IMR-90 (cell line): ENCODE measurements around the gene STX8. TPM values are rescaled to one million over a fixed set of nuclear protein-coding genes. Genes with fewer than 3 reads are reported as not detected.

Experiments used
- ATAC-seq: fragments of 200-7000 bp; cut with Tn5 transposase; 2 replicates; pipeline ENCODE4 v1.9.1; 2020; ENCODE audit warnings: low read depth, mild to moderate bottlenecking, moderate library complexity
- BruUV-seq: library from RNA; stranded (reverse); fragments of 400-500 nt; replicated peaks from 2 replicates; lab custom pipeline; 2021; lab: Mats Ljungman, UMichigan
- CTCF ChIA-PET: fragments of 300-600 bp; formaldehyde crosslinking; extraction: SDS; loops from one replicate; lab custom pipeline; 2021; ENCODE audit warnings: antibody characterized with exemption; lab: Yijun Ruan, JAX
- POLR2A ChIA-PET: fragments of 300-600 bp; sonication (Branson Sonifier 250); formaldehyde crosslinking; loops from one replicate; lab custom pipeline; 2022; ENCODE audit warnings: antibody characterized with exemption; ENCODE audit not compliant: unreplicated experiment; lab: Charles Lee
- DNase-seq: peaks from one replicate; pipeline ENCODE4 v3.0.0; 2013
- H2AFZ ChIP-seq: replicated peaks from 2 replicates; pipeline ENCODE3; 2013; ENCODE audit warnings: low read length, mild to moderate bottlenecking; ENCODE audit not compliant: poor library complexity
- H2AK5ac ChIP-seq: 2 replicates; pipeline ENCODE4 v1.6.1; 2013; ENCODE audit warnings: low read depth, low read length, inconsistent platforms
- H2AK9ac ChIP-seq: replicated peaks from 2 replicates; pipeline ENCODE3; 2013; ENCODE audit warnings: mild to moderate bottlenecking, low read depth, low read length, moderate library complexity; ENCODE audit not compliant: poor library complexity
- H2BK120ac ChIP-seq: 2 replicates; pipeline ENCODE4 v1.6.1; 2013; ENCODE audit warnings: low read depth, low read length, inconsistent platforms
- H2BK15ac ChIP-seq: 3 replicates; pipeline ENCODE4 v1.6.1; 2013; ENCODE audit warnings: low read depth, low read length, inconsistent platforms
- H2BK20ac ChIP-seq: 2 replicates; pipeline ENCODE4 v1.6.1; 2013; ENCODE audit warnings: low read depth, mild to moderate bottlenecking, inconsistent platforms, low read length, moderate library complexity
- H2BK5ac ChIP-seq: 2 replicates; pipeline ENCODE4 v1.6.1; 2013; ENCODE audit warnings: mild to moderate bottlenecking, low read depth, low read length, inconsistent platforms; ENCODE audit not compliant: poor library complexity, severe bottlenecking
- H3K14ac ChIP-seq: replicated peaks from 2 replicates; pipeline ENCODE4 v1.6.1; 2013; ENCODE audit warnings: low read depth, low read length, inconsistent platforms
- H3K18ac ChIP-seq: 2 replicates; pipeline ENCODE4 v1.6.1; 2013; ENCODE audit warnings: low read depth, low read length, control low read depth
- H3K23ac ChIP-seq: 2 replicates; pipeline ENCODE4 v1.6.1; 2013; ENCODE audit warnings: low read depth, low read length, inconsistent platforms
- H3K27ac ChIP-seq: 2 replicates; pipeline ENCODE4 v1.5.1; 2013; ENCODE audit warnings: mild to moderate bottlenecking, control low read depth, low read length; ENCODE audit not compliant: insufficient read depth
- H3K27me3 ChIP-seq: 2 replicates; pipeline ENCODE4 v1.6.1; 2013; ENCODE audit warnings: low read length; ENCODE audit not compliant: control insufficient read depth, insufficient read depth
- H3K36me3 ChIP-seq: 2 replicates; pipeline ENCODE4 v1.6.1; 2013; ENCODE audit warnings: low read length, mixed read lengths; ENCODE audit not compliant: control insufficient read depth, insufficient read depth
- H3K4ac ChIP-seq: 2 replicates; pipeline ENCODE4 v1.6.1; 2013; ENCODE audit warnings: low read depth, low read length, inconsistent platforms
- H3K4me1 ChIP-seq: 2 replicates; pipeline ENCODE4 v1.6.1; 2013; ENCODE audit warnings: low read length, mixed read lengths; ENCODE audit not compliant: control insufficient read depth, insufficient read depth
- H3K4me2 ChIP-seq: 2 replicates; pipeline ENCODE4 v1.6.1; 2013; ENCODE audit warnings: low read depth, mild to moderate bottlenecking, control low read depth, low read length, moderate library complexity
- H3K4me3 ChIP-seq: 2 replicates; pipeline ENCODE4 v1.5.1; 2013; ENCODE audit warnings: low read depth, mild to moderate bottlenecking, control low read depth, low read length, moderate library complexity; ENCODE audit not compliant: insufficient read depth
- H3K56ac ChIP-seq: 2 replicates; pipeline ENCODE4 v1.6.1; 2013; ENCODE audit warnings: low read length, inconsistent platforms; ENCODE audit not compliant: insufficient read depth; ENCODE audit errors: extremely low read depth
- H3K79me1 ChIP-seq, 2 experiments: 2 replicates each; pipeline ENCODE4 v1.6.1; 2013; ENCODE audit warnings: low read length in 2 of 2, inconsistent platforms in 1 of 2, low read depth in 1 of 2
- H3K9ac ChIP-seq: 2 replicates; pipeline ENCODE4 v1.6.1; 2013; ENCODE audit warnings: low read depth, low read length, control low read depth
- H3K9me1 ChIP-seq: 2 replicates; pipeline ENCODE4 v1.6.1; 2013; ENCODE audit warnings: low read length, inconsistent platforms; ENCODE audit not compliant: insufficient read depth
- H3K9me3 ChIP-seq: 2 replicates; pipeline ENCODE4 v1.6.1; 2013; ENCODE audit warnings: low read length; ENCODE audit not compliant: control insufficient read depth, insufficient read depth
- H4K20me1 ChIP-seq: 2 replicates; pipeline ENCODE4 v1.6.1; 2013; ENCODE audit warnings: low read length, inconsistent platforms; ENCODE audit not compliant: insufficient read depth
- H4K5ac ChIP-seq: 2 replicates; pipeline ENCODE4 v1.6.1; 2013; ENCODE audit warnings: mild to moderate bottlenecking, low read depth, low read length, control low read depth
- H4K8ac ChIP-seq, 2 experiments: 2 replicates each; pipeline ENCODE4 v1.6.1; 2013; ENCODE audit warnings: low read depth in 2 of 2, low read length in 2 of 2, control low read depth in 1 of 2, inconsistent platforms in 1 of 2
- H4K91ac ChIP-seq: 2 replicates; pipeline ENCODE4 v1.6.1; 2013; ENCODE audit warnings: low read depth, low read length, inconsistent platforms; ENCODE audit not compliant: insufficient read depth
- BHLHE40 ChIP-seq: fragments of 150-350 bp; IDR thresholded peaks from 2 replicates; pipeline ENCODE4 v1.6.1; 2016; ENCODE audit warnings: mild to moderate bottlenecking, low read depth, low read length
- CEBPB ChIP-seq: IDR thresholded peaks from 2 replicates; pipeline ENCODE4 v1.6.1; 2012; ENCODE audit warnings: low read depth, low read length, improper control_type of control experiment
- CHD1 ChIP-seq: IDR thresholded peaks from 2 replicates; pipeline ENCODE4 v1.6.1; 2012; ENCODE audit warnings: low read depth, low read length, improper control_type of control experiment
- CTCF ChIP-seq: conservative IDR thresholded peaks from 2 replicates; pipeline ENCODE4 v1.5.1; 2012; ENCODE audit warnings: mild to moderate bottlenecking, low read depth, low read length, improper control_type of control experiment
- ELK1 ChIP-seq: fragments of 150-350 bp; IDR thresholded peaks from 2 replicates; pipeline ENCODE4 v1.6.1; 2016; ENCODE audit warnings: low read depth, mild to moderate bottlenecking, low read length, moderate library complexity, borderline replicate concordance
- FOS ChIP-seq: fragments of 150-350 bp; IDR thresholded peaks from 2 replicates; pipeline ENCODE4 v1.6.1; 2016; ENCODE audit warnings: low read depth, low read length
- MAFK ChIP-seq: IDR thresholded peaks from 2 replicates; pipeline ENCODE4 v1.6.1; 2012; ENCODE audit warnings: low read depth, low read length, improper control_type of control experiment
- MAZ ChIP-seq: IDR thresholded peaks from 2 replicates; pipeline ENCODE4 v1.6.1; 2012; ENCODE audit warnings: low read depth, mild to moderate bottlenecking, low read length, improper control_type of control experiment, moderate library complexity, borderline replicate concordance
- MXI1 ChIP-seq: IDR thresholded peaks from 2 replicates; pipeline ENCODE4 v1.6.1; 2012; ENCODE audit warnings: low read depth, mild to moderate bottlenecking, low read length, moderate library complexity, borderline replicate concordance
- NFE2L2 ChIP-seq: fragments of 150-350 bp; IDR thresholded peaks from 2 replicates; pipeline ENCODE4 v1.6.1; 2016; ENCODE audit warnings: low read depth, mild to moderate bottlenecking, low read length
- POLR2A ChIP-seq: IDR thresholded peaks from 2 replicates; pipeline ENCODE4 v1.6.1; 2012; ENCODE audit warnings: mild to moderate bottlenecking, low read depth, low read length
- RAD21 ChIP-seq: IDR thresholded peaks from 2 replicates; pipeline ENCODE4 v1.6.1; 2012; ENCODE audit warnings: low read length, improper control_type of control experiment
- RCOR1 ChIP-seq: IDR thresholded peaks from 2 replicates; pipeline ENCODE4 v1.6.1; 2012; ENCODE audit warnings: mild to moderate bottlenecking, low read length, improper control_type of control experiment; ENCODE audit not compliant: insufficient replicate concordance
- RFX5 ChIP-seq: IDR thresholded peaks from 2 replicates; pipeline ENCODE4 v1.8.0; 2012; ENCODE audit warnings: low read depth, mild to moderate bottlenecking, low read length, moderate library complexity
- SMC3 ChIP-seq: fragments of 150-350 bp; IDR thresholded peaks from 2 replicates; pipeline ENCODE4 v1.6.1; 2016; ENCODE audit warnings: low read depth, mild to moderate bottlenecking, antibody characterized with exemption, low read length, moderate library complexity
- USF2 ChIP-seq: fragments of 150-350 bp; IDR thresholded peaks from 2 replicates; pipeline ENCODE4 v1.6.1; 2017; ENCODE audit warnings: mild to moderate bottlenecking, antibody characterized with exemption, low read length, low read depth
- WGBS, 2 experiments: methylation state at CpG; one replicate each; pipeline versions ENCODE4 v1.1.5 to v1.1.7; 2013; ENCODE audit warnings: missing lambda C conversion rate in 2 of 2; ENCODE audit not compliant: insufficient read length in 1 of 2; ENCODE audit errors: extremely low coverage in 2 of 2; 5-methylcytosine and 5-hydroxymethylcytosine counted together
- dilution Hi-C: fragments of 300-500 bp; cut with HindIII; formaldehyde crosslinking; loops from one replicate; pipeline ENCODE4 v1.14.3; 2018; ENCODE audit warnings: low sequenced_read_pairs; ENCODE audit not compliant: unreplicated experiment
- in situ Hi-C: fragments of 300-500 bp; cut with MboI; formaldehyde crosslinking; loops from 3 replicates; pipeline ENCODE4 v1.14.3; 2019; ENCODE audit warnings: low sequenced_read_pairs, inconsistent platforms, mixed read lengths
- intact Hi-C: fragments of 100-400 bp; cut with micrococcal nuclease; formaldehyde crosslinking; loops from 2 replicates; pipeline ENCODE4 v1.10.0; 2022
- polyA plus RNA-seq, 3 experiments: library from polyadenylated mRNA; depleted of rRNA; stranded (reverse); fragments of >200 nt; gene quantifications; 2 replicates each; pipeline ENCODE4 v1.2.3, GENCODE V29; 2012; ENCODE audit warnings: low replicate concordance in 1 of 3
- total RNA-seq: library from RNA; depleted of rRNA; stranded (reverse); fragments of >200 nt; gene quantifications from 2 replicates; pipeline ENCODE4 v1.2.3, GENCODE V29; 2012

The STX8 gene
- total and polyA plus RNA-seq, 2 of the 4 experiments (the other 2 are of a cell fraction): 26.5 to 47.0 TPM

- H4K8ac ChIP-seq: no peak overlapping the region
- intact Hi-C loops: no loop called here
- no peak overlapping the region for H3K56ac ChIP-seq
- H3K4ac ChIP-seq: no peak overlapping the region
- no CpG with 5 or more reads among the region's 5 CpGs for WGBS, 2 experiments
- CTCF ChIA-PET: no interaction called here
- dilution Hi-C loops: no loop called here
- BruUV-seq: no TSS peak
- ATAC-seq: no peak
- no peaks in the 10 kb centered on the region for H3K36me3 ChIP-seq
- H3K4me2 ChIP-seq: no peak overlapping the region
- no peaks in the 10 kb centered on the region; the same call in 1 of the 2 replicates for H3K9me3 ChIP-seq
- no peak overlapping the region for H2AFZ ChIP-seq
- no peaks in the 10 kb centered on the region for H3K4me1 ChIP-seq
- H4K91ac ChIP-seq: no peak overlapping the region
- H2BK20ac ChIP-seq: no peak overlapping the region
- no peak overlapping the region for H2BK5ac ChIP-seq
- H3K23ac ChIP-seq: no peak overlapping the region
- no peak overlapping the region for H2BK15ac ChIP-seq
- no peaks in the 10 kb centered on the region for H4K20me1 ChIP-seq
- H3K27me3 ChIP-seq: peaks cover 11% of the 10 kb centered on the region; the same call in 1 of the 2 replicates
- POLR2A ChIA-PET: no interaction called here
- no peak overlapping the region for H3K18ac ChIP-seq
- H4K5ac ChIP-seq: no peak overlapping the region
- H3K27ac ChIP-seq: no peak overlapping the region
- H3K9me1 ChIP-seq: no peaks in the 10 kb centered on the region
- H3K14ac ChIP-seq: no peak overlapping the region
- no peak for TF ChIP-seq MXI1
- TF ChIP-seq CHD1: no peak
- TF ChIP-seq CTCF: no peak
- TF ChIP-seq MAZ: no peak
- no peak for TF ChIP-seq USF2
- no peak for TF ChIP-seq BHLHE40
- TF ChIP-seq MAFK: no peak
- no peak for TF ChIP-seq RCOR1
- no peak for TF ChIP-seq POLR2A
- no peak for TF ChIP-seq ELK1
- no peak for TF ChIP-seq FOS
- no peak for TF ChIP-seq CEBPB
- no peak for TF ChIP-seq NFE2L2
- no peak for TF ChIP-seq RFX5
- TF ChIP-seq RAD21: no peak
- no peak for TF ChIP-seq SMC3
- in situ Hi-C loops: loop anchor here (10.0 kb wide), 1 partner anchor 56 kb away; no protein-coding TSS in a partner anchor
- no peaks in the 10 kb centered on the region for H3K79me1 ChIP-seq
- DNase-seq: no peak
- H3K4me3 ChIP-seq: no peak overlapping the region
- H2AK5ac ChIP-seq: no peak overlapping the region
- H3K9ac ChIP-seq: no peak overlapping the region
- no peak overlapping the region for H2BK120ac ChIP-seq
- no peak overlapping the region for H2AK9ac ChIP-seq
These were observed 374.8 kb downstream of the STX8 start for GRCh38 chr17:9200699-9201359.
